OCI-LY1 (cell line): ENCODE results near the gene C11orf91.

ENCODE experiments used
- EZH2 ChIP-seq: fragments of 200-600 bp; sonication (generic), shearing (Covaris generic); IDR thresholded peaks from 2 replicates; pipeline ENCODE4 v1.8.0; 2017; ENCODE audit warnings: borderline replicate concordance, mixed run types, mild to moderate bottlenecking, antibody characterized with exemption, low read length, moderate library complexity, mixed read lengths
- TF ChIP-seq, protein P1 (sequence below): fragments of 200-600 bp; sonication (generic), shearing (Covaris generic); IDR thresholded peaks from 2 replicates; pipeline ENCODE4 v1.5.1; 2017; ENCODE audit warnings: mild to moderate bottlenecking, antibody characterized with exemption, low read length, moderate library complexity, mixed read lengths

GRCh38 chr11:33659370-33660139 is 41.1 kb downstream of the C11orf91 start:
- TF ChIP-seq EZH2: no peak
- TF ChIP-seq, protein P1, sequence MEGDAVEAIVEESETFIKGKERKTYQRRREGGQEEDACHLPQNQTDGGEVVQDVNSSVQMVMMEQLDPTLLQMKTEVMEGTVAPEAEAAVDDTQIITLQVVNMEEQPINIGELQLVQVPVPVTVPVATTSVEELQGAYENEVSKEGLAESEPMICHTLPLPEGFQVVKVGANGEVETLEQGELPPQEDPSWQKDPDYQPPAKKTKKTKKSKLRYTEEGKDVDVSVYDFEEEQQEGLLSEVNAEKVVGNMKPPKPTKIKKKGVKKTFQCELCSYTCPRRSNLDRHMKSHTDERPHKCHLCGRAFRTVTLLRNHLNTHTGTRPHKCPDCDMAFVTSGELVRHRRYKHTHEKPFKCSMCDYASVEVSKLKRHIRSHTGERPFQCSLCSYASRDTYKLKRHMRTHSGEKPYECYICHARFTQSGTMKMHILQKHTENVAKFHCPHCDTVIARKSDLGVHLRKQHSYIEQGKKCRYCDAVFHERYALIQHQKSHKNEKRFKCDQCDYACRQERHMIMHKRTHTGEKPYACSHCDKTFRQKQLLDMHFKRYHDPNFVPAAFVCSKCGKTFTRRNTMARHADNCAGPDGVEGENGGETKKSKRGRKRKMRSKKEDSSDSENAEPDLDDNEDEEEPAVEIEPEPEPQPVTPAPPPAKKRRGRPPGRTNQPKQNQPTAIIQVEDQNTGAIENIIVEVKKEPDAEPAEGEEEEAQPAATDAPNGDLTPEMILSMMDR: no peak
